Measurements from ENCODE around the gene RASA3. TPM values are rescaled to one million over a fixed set of nuclear protein-coding genes. Genes with fewer than 3 reads are reported as not detected.

RASA3 gene
- total RNA-seq, 1 experiment from 2014 or later, result 0.26 TPM

- BruUV-seq (replicated peaks), result no TSS peak
- Mint-ChIP-seq H3K4me1 (ENCODE audit: low read depth, unreplicated experiment) (no peaks in the 10 kb centered on the region), H3K36me3 (ENCODE audit: insufficient read depth, unreplicated experiment) (no peaks in the 10 kb centered on the region), H3K4me3 (ENCODE audit: low read depth, unreplicated experiment) (no peak overlapping the region), H3K27me3 (ENCODE audit: unreplicated experiment) (no peaks in the 10 kb centered on the region), H3K27ac (ENCODE audit: unreplicated experiment) (no peak overlapping the region), H3K9me3 (ENCODE audit: low read depth, unreplicated experiment) (no peaks in the 10 kb centered on the region)
- DNase-seq, result no peak
- intact Hi-C loops (cut with micrococcal nuclease; ENCODE audit: unreplicated experiment), result no loop called here
- CTCF ChIA-PET, result no interaction called here
- no peak for TF ChIP-seq CTCF (IDR thresholded peaks at IDR 0.05; ENCODE audit: unreplicated experiment)
Observed at GRCh38 chr13:114089751-114090400, 42.5 kb downstream of the RASA3 start.

GRCh38 chr13:114089341-114089740, 43.1 kb downstream of the RASA3 start:
- Mint-ChIP-seq H3K27me3 (ENCODE audit: unreplicated experiment) (no peaks in the 10 kb centered on the region), H3K4me1 (ENCODE audit: low read depth, unreplicated experiment) (no peaks in the 10 kb centered on the region), H3K36me3 (ENCODE audit: insufficient read depth, unreplicated experiment) (no peaks in the 10 kb centered on the region), H3K9me3 (ENCODE audit: low read depth, unreplicated experiment) (no peaks in the 10 kb centered on the region), H3K27ac (ENCODE audit: unreplicated experiment) (no peak overlapping the region), H3K4me3 (ENCODE audit: low read depth, unreplicated experiment) (no peak overlapping the region)
- DNase-seq, result no peak
- intact Hi-C loops (cut with micrococcal nuclease; ENCODE audit: unreplicated experiment), result no loop called here
- TF ChIP-seq CTCF (IDR thresholded peaks at IDR 0.05; ENCODE audit: unreplicated experiment), result no peak
- BruUV-seq (replicated peaks), result no TSS peak
- CTCF ChIA-PET, result no interaction called here

- no TSS peak for BruUV-seq (replicated peaks)
- TF ChIP-seq CTCF (IDR thresholded peaks at IDR 0.05; ENCODE audit: unreplicated experiment), result no peak
- intact Hi-C loops (cut with micrococcal nuclease; ENCODE audit: unreplicated experiment), result no loop called here
- DNase-seq, result no peak
- Mint-ChIP-seq H3K4me3 (ENCODE audit: low read depth, unreplicated experiment) (no peak overlapping the region), H3K4me1 (ENCODE audit: low read depth, unreplicated experiment) (no peaks in the 10 kb centered on the region), H3K27ac (ENCODE audit: unreplicated experiment) (no peak overlapping the region), H3K9me3 (ENCODE audit: low read depth, unreplicated experiment) (no peaks in the 10 kb centered on the region), H3K27me3 (ENCODE audit: unreplicated experiment) (no peaks in the 10 kb centered on the region), H3K36me3 (ENCODE audit: insufficient read depth, unreplicated experiment) (no peaks in the 10 kb centered on the region)
- CTCF ChIA-PET, result no interaction called here
Observed at GRCh38 chr13:114088863-114089262, 43.6 kb downstream of the RASA3 start.

- CTCF ChIA-PET, result no interaction called here
- no peak for TF ChIP-seq CTCF (IDR thresholded peaks at IDR 0.05; ENCODE audit: unreplicated experiment)
- Mint-ChIP-seq H3K27ac (ENCODE audit: unreplicated experiment) (no peak overlapping the region), H3K4me3 (ENCODE audit: low read depth, unreplicated experiment) (no peak overlapping the region), H3K36me3 (ENCODE audit: insufficient read depth, unreplicated experiment) (no peaks in the 10 kb centered on the region), H3K4me1 (ENCODE audit: low read depth, unreplicated experiment) (no peaks in the 10 kb centered on the region), H3K9me3 (ENCODE audit: low read depth, unreplicated experiment) (no peaks in the 10 kb centered on the region), H3K27me3 (ENCODE audit: unreplicated experiment) (no peaks in the 10 kb centered on the region)
- BruUV-seq (replicated peaks), result no TSS peak
- intact Hi-C loops (cut with micrococcal nuclease; ENCODE audit: unreplicated experiment), result no loop called here
- DNase-seq, result no peak
Observed at GRCh38 chr13:114088234-114088633, 44.2 kb downstream of the RASA3 start.
